Fibroblast of lung (primary cell): ENCODE measurements around the gene TBC1D22A.

ENCODE experiments used
- CTCF ChIP-seq, 2 donors: IDR thresholded peaks in 1 of 2; conservative IDR thresholded peaks in 1 of 2; 1 replicate in 1 of 2; 2 replicates in 1 of 2; pipeline ENCODE4 v1.5.1; 2011 to 2012; ENCODE audit warnings: low read length in 2 of 2, control low read depth in 1 of 2, inconsistent platforms in 1 of 2, low read depth in 1 of 2, mild to moderate bottlenecking in 1 of 2
- EZH2 ChIP-seq: IDR thresholded peaks from 2 replicates; pipeline ENCODE4 v1.5.1; 2012; ENCODE audit warnings: low read length, control low read depth, mild to moderate bottlenecking; ENCODE audit errors: missing control alignments

- TF ChIP-seq CTCF (conservative IDR thresholded peaks at IDR 0.05 in 1 of 2, IDR thresholded peaks at IDR 0.05 in 1 of 2; ENCODE audit: low read depth in 1 of 2, low read length in 2 of 2) (no peak), EZH2 (no peak)
These were observed 273.9 kb downstream of the TBC1D22A start for GRCh38 chr22:47036352-47036751.
